ENCODE results near the gene GMEB2. TPM values are rescaled to one million over a fixed set of nuclear protein-coding genes. Genes with fewer than 3 reads are reported as not detected.

GMEB2 gene
- total RNA-seq, 1 donor from 2014 or later: 7.3 TPM

- no peak for DNase-seq (ENCODE audit: low read depth in 2 of 2)
Observed at GRCh38 chr20:63547725-63548480, 79.0 kb downstream of the GMEB2 start, which contains the start of gene SRMS. Gene SRMS (minus strand): TSS chr20:63547749. CDS start chr20:63547463, 286 bp downstream.

- no peak for DNase-seq (ENCODE audit: low read depth in 2 of 2)
Observed at GRCh38 chr20:63546956-63547724, 79.8 kb downstream of the GMEB2 start.

GRCh38 chr20:63546256-63546955 is 80.5 kb downstream of the GMEB2 start:
- no peak for DNase-seq (ENCODE audit: low read depth in 2 of 2)

GRCh38 chr20:63545814-63546213 is 81.1 kb downstream of the GMEB2 start:
- no peak for DNase-seq (ENCODE audit: low read depth in 2 of 2)

- DNase-seq (ENCODE audit: low read depth in 2 of 2): no peak
Observed at GRCh38 chr20:63544958-63545516, 81.9 kb downstream of the GMEB2 start.

- DNase-seq (ENCODE audit: low read depth in 2 of 2): no peak
Observed at GRCh38 chr20:63544241-63544957, 82.5 kb downstream of the GMEB2 start.

GRCh38 chr20:63543733-63544132 is 83.2 kb downstream of the GMEB2 start:
- DNase-seq (ENCODE audit: low read depth in 2 of 2): no peak

- no peak for DNase-seq (ENCODE audit: low read depth in 2 of 2)
Observed at GRCh38 chr20:63543131-63543530, 83.8 kb downstream of the GMEB2 start.

- DNase-seq (ENCODE audit: low read depth in 2 of 2): no peak
Observed at GRCh38 chr20:63542696-63543095, 84.2 kb downstream of the GMEB2 start.

GRCh38 chr20:63542031-63542559 is 84.8 kb downstream of the GMEB2 start:
- no peak for DNase-seq (ENCODE audit: low read depth in 2 of 2)

- DNase-seq (ENCODE audit: low read depth in 2 of 2): no peak
Observed at GRCh38 chr20:63541371-63541770, 85.5 kb downstream of the GMEB2 start.

- no peak for DNase-seq (ENCODE audit: low read depth in 2 of 2)
Observed at GRCh38 chr20:63540417-63541186, 86.3 kb downstream of the GMEB2 start.

- DNase-seq (ENCODE audit: low read depth in 2 of 2): no peak
Observed at GRCh38 chr20:63539441-63540370, 87.2 kb downstream of the GMEB2 start.

- DNase-seq (ENCODE audit: low read depth in 2 of 2): no peak
Observed at GRCh38 chr20:63539092-63539430, 87.8 kb downstream of the GMEB2 start.

GRCh38 chr20:63538204-63539091 is 88.5 kb downstream of the GMEB2 start:
- peak; percentile 53 to 72 for DNase-seq (ENCODE audit: low read depth in 2 of 2)

Measured in lung microvascular endothelial cell (primary cell).